Caco-2 (cell line): Measurements from ENCODE around the gene NES. TPM values are rescaled to one million over a fixed set of nuclear protein-coding genes. Genes with fewer than 3 reads are reported as not detected.

Experiments used
- BruUV-seq: library from RNA; stranded (reverse); fragments of 400-500 nt; replicated peaks from 2 replicates; lab custom pipeline; 2021; lab: Mats Ljungman, UMichigan
- CTCF ChIA-PET: fragments of 300-600 bp; sonication (Branson Sonifier 250); formaldehyde crosslinking; loops from one replicate; lab custom pipeline; 2022; ENCODE audit warnings: antibody characterized with exemption; lab: Charles Lee
- POLR2A ChIA-PET: fragments of 300-600 bp; sonication (Branson Sonifier 250); formaldehyde crosslinking; loops from one replicate; lab custom pipeline; 2022; ENCODE audit warnings: antibody characterized with exemption; lab: Charles Lee
- DNase-seq, 2 experiments: peaks; one replicate each; pipeline versions ENCODE4 v3.0.0 to v3.0.0-alpha.2; 2020 to 2022
- H3K27me3 ChIP-seq: replicated peaks from 2 replicates; pipeline ENCODE4 v1.6.0; 2011; ENCODE audit warnings: low read length; ENCODE audit not compliant: control insufficient read depth, insufficient read depth
- H3K36me3 ChIP-seq: 2 replicates; pipeline ENCODE4 v1.5.1; 2011; ENCODE audit warnings: low read length; ENCODE audit not compliant: control insufficient read depth, insufficient read depth
- H3K4me1 ChIP-seq: fragments of 250-450 bp; sonication (Bioruptor Pico); 2 replicates; pipeline ENCODE4 v1.5.1; 2020; ENCODE audit warnings: mild to moderate bottlenecking
- H3K4me3 ChIP-seq: 2 replicates; pipeline ENCODE4 v1.5.1; 2011; ENCODE audit warnings: low read depth, mild to moderate bottlenecking, control low read depth, low read length
- H3K9me3 ChIP-seq: fragments of 250-450 bp; sonication (Bioruptor Pico); 2 replicates; pipeline ENCODE4 v1.5.1; 2020; ENCODE audit warnings: mild to moderate bottlenecking, moderate library complexity
- H3K27ac Mint-ChIP-seq: one replicate; pipeline ENCODE4 v1.8.0; 2022; ENCODE audit warnings: mixed read lengths; ENCODE audit not compliant: unreplicated experiment
- H3K27me3 Mint-ChIP-seq: one replicate; pipeline ENCODE4 v1.8.0; 2022; ENCODE audit warnings: mixed read lengths; ENCODE audit not compliant: insufficient read depth, unreplicated experiment
- H3K36me3 Mint-ChIP-seq: one replicate; pipeline ENCODE4 v1.8.0; 2022; ENCODE audit warnings: mild to moderate bottlenecking, mixed read lengths; ENCODE audit not compliant: insufficient read depth, unreplicated experiment
- H3K4me1 Mint-ChIP-seq: one replicate; pipeline ENCODE4 v1.8.0; 2022; ENCODE audit warnings: low read depth, mixed read lengths; ENCODE audit not compliant: unreplicated experiment
- H3K4me3 Mint-ChIP-seq: one replicate; pipeline ENCODE4 v1.8.0; 2022; ENCODE audit warnings: mild to moderate bottlenecking, moderate library complexity, mixed read lengths; ENCODE audit not compliant: unreplicated experiment
- H3K9me3 Mint-ChIP-seq: one replicate; pipeline ENCODE4 v1.8.0; 2022; ENCODE audit warnings: mixed read lengths; ENCODE audit not compliant: unreplicated experiment
- CTCF ChIP-seq, 2 experiments: fragments of 200-600 bp in 1 of 2; IDR thresholded peaks; 1 replicate in 1 of 2; 2 replicates in 1 of 2; pipeline versions ENCODE4 v1.5.1 to v1.8.0; 2011 to 2022; ENCODE audit warnings: antibody characterized with exemption in 1 of 2, control low read depth in 1 of 2, inconsistent platforms in 1 of 2, low read depth in 1 of 2, low read length in 1 of 2, mild to moderate bottlenecking in 1 of 2, moderate library complexity in 1 of 2; ENCODE audit not compliant: insufficient read depth in 1 of 2, severe bottlenecking in 1 of 2, unreplicated experiment in 1 of 2
- intact Hi-C: fragments of 100-400 bp; cut with micrococcal nuclease; formaldehyde crosslinking; loops from one replicate; pipeline ENCODE4 v1.10.0; 2022; ENCODE audit not compliant: unreplicated experiment
- total RNA-seq: library from RNA; stranded (reverse); gene quantifications from 2 replicates; pipeline ENCODE4 v1.2.3, GENCODE V29; 2022

Gene NES
- total RNA-seq, 1 experiment from 2014 or later = 18.0 TPM

DNA sequence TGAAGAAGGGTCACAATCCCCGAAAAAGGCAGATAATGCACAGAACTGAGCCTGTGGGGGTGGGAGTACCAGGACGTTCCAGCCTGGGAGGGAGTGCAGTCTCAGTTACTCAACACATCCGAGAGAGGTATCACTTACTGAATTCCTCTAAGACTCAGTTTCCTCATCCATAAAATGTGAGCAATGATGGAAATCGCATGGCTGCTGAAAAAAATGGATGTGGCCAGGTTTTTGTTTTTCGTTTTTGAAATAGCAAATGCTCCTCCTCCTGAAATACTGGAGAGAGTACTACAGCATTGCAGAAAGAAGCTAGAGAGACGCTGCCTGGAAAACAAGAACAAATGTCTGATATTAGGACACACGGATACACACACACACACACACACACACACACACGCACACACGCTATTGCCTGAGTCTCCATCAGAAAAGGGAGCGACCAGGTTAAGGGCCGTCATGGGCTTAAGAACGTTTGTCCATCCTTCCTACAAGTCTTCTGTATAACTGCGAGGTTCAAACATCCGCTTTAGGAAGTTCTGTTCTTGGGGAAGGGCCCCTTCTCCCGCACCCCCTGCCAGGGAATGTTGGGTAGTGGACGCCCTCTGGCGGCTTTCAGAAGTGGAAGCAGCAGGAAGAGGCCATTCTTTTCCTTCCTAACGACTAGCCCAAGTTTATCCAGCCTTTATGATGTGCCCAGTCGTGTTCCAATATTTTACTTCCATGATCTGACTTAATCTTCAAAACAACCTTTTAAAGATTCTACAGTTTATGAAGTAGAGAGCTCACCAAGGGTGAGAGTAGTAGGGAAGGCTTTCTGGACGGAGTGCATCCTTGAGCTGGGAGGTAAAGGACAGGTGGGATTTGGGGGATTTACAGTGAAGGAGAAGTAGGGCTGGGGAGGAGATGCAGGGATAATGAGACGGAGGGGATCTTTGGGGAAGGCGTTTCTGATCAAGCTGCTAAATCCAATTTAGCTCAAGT is 699 bp upstream of the NES start:
- peak; percentile 78 to 87 for TF ChIP-seq CTCF (IDR thresholded peaks at IDR 0.05; ENCODE audit: insufficient read depth in 1 of 2, low read depth in 1 of 2, low read length in 1 of 2, severe bottlenecking in 1 of 2, unreplicated experiment in 1 of 2)
- DNase-seq = peak; percentile 75 to 79
- Histone ChIP-seq H3K36me3 (no peaks in the 10 kb centered on the region), H3K9me3 (no peaks in the 10 kb centered on the region), H3K27me3 (0 out of 2 replicates have a peak, but pooled peaks cover 2% of the 10 kb centered on the region), H3K4me1 (peaks cover 21% of the 10 kb centered on the region; the same call in 1 of the 2 replicates), H3K4me3 (peak overlapping the region; percentile 69)
- Mint-ChIP-seq H3K27ac (peak overlapping the region; percentile 75), H3K4me3 (peak overlapping the region; percentile 86), H3K27me3 (peaks cover 8% of the 10 kb centered on the region), H3K36me3 (no peaks in the 10 kb centered on the region), H3K9me3 (no peaks in the 10 kb centered on the region), H3K4me1 (no peaks in the 10 kb centered on the region)
- intact Hi-C loops = loop anchor here (1.0 kb wide), 2 partner anchors 18 to 51 kb away; no protein-coding TSS in a partner anchor
- POLR2A ChIA-PET = interaction anchor here (1.0 to 2.3 kb wide), 6 partner anchors 12 to 63 kb away, joined by 3 to 24 read pairs (median 10); partner anchors contain the start of genes ISG20L2, METTL25B and MRPL24
- BruUV-seq = no TSS peak
- CTCF ChIA-PET = interaction anchor here (1.3 to 3.5 kb wide), 10 partner anchors 11 to 250 kb away, joined by 3 to 61 read pairs (median 16); partner anchors contain the start of genes CRABP2 and HAPLN2

GRCh38 chr1:156676114-156676819 is 940 bp downstream of the NES start:
- no TSS peak for BruUV-seq
- H3K9me3 ChIP-seq = no peaks in the 10 kb centered on the region
- Mint-ChIP-seq H3K4me1 (peaks cover 3% of the 10 kb centered on the region), H3K27me3 (peaks cover 8% of the 10 kb centered on the region), H3K27ac (no peak overlapping the region), H3K9me3 (no peaks in the 10 kb centered on the region), H3K4me3 (peak overlapping the region; percentile 86), H3K36me3 (peaks cover 6% of the 10 kb centered on the region)
- H3K36me3 ChIP-seq = no peaks in the 10 kb centered on the region
- peak overlapping the region; percentile 69 for H3K4me3 ChIP-seq
- CTCF ChIA-PET = interaction anchor here (0.6 to 3.5 kb wide), 24 partner anchors 9 to 325 kb away, joined by 3 to 61 read pairs (median 5); partner anchors contain the start of genes CRABP2, HAPLN2, LRRC71 and MRPL24
- DNase-seq = no peak
- H3K27me3 ChIP-seq = 0 out of 2 replicates have a peak, but pooled peaks cover 2% of the 10 kb centered on the region
- POLR2A ChIA-PET = interaction anchor here (0.5 to 2.3 kb wide), 9 partner anchors 12 to 185 kb away, joined by 3 to 28 read pairs (median 4); partner anchors contain the start of genes CRABP2, ISG20L2, METTL25B and MRPL24
- intact Hi-C loops = no loop called here
- no peak for TF ChIP-seq CTCF (IDR thresholded peaks at IDR 0.05; ENCODE audit: insufficient read depth in 1 of 2, low read depth in 1 of 2, low read length in 1 of 2, severe bottlenecking in 1 of 2, unreplicated experiment in 1 of 2)
- H3K4me1 ChIP-seq = peaks cover 21% of the 10 kb centered on the region; the same call in 1 of the 2 replicates
